H9 (cell line): ENCODE measurements around the gene CRLF3. TPM values are rescaled to one million over a fixed set of nuclear protein-coding genes. Genes with fewer than 3 reads are reported as not detected.
A peak's percentile ranks its signal among the peaks of the same experiment; 100 is the strongest.

ENCODE experiments used
- DNase-seq: peaks from one replicate; pipeline ENCODE4 v3.0.0-alpha.2; 2017
- H2AFZ ChIP-seq: one replicate; pipeline ENCODE4 v1.6.1; 2013; ENCODE audit warnings: mild to moderate bottlenecking, low read length, control low read depth, moderate library complexity
- H2AK5ac ChIP-seq: 2 replicates; pipeline ENCODE4 v1.6.1; 2013; ENCODE audit warnings: low read length, control low read depth, mixed read lengths; ENCODE audit not compliant: insufficient read length
- H2BK120ac ChIP-seq: one replicate; pipeline ENCODE4 v1.6.1; 2013; ENCODE audit warnings: low read depth, mild to moderate bottlenecking, low read length, control low read depth, inconsistent platforms; ENCODE audit not compliant: poor library complexity, severe bottlenecking
- H2BK12ac ChIP-seq: 2 replicates; pipeline ENCODE4 v1.6.1; 2013; ENCODE audit warnings: low read length, control low read depth, mixed read lengths, low read depth; ENCODE audit not compliant: insufficient read length
- H2BK15ac ChIP-seq: 2 replicates; pipeline ENCODE4 v1.6.1; 2013; ENCODE audit warnings: low read depth, low read length, control low read depth
- H2BK20ac ChIP-seq: one replicate; pipeline ENCODE4 v1.6.1; 2013; ENCODE audit warnings: low read depth, mild to moderate bottlenecking, low read length, control low read depth, inconsistent platforms; ENCODE audit not compliant: poor library complexity, severe bottlenecking
- H2BK5ac ChIP-seq: 2 replicates; pipeline ENCODE4 v1.6.1; 2013; ENCODE audit warnings: low read length, control low read depth, mixed read lengths; ENCODE audit not compliant: insufficient read length
- H3K14ac ChIP-seq: 2 replicates; pipeline ENCODE4 v1.6.1; 2013; ENCODE audit warnings: low read length, control low read depth; ENCODE audit not compliant: insufficient read depth
- H3K18ac ChIP-seq: 2 replicates; pipeline ENCODE4 v1.6.1; 2013; ENCODE audit warnings: low read depth, mild to moderate bottlenecking, mixed read lengths, low read length, control low read depth; ENCODE audit not compliant: insufficient read length
- H3K23ac ChIP-seq: 2 replicates; pipeline ENCODE4 v1.6.1; 2013; ENCODE audit warnings: low read length, control low read depth, mixed read lengths, low read depth; ENCODE audit not compliant: insufficient read length
- H3K23me2 ChIP-seq: 2 replicates; pipeline ENCODE4 v1.6.1; 2013; ENCODE audit warnings: low read depth, mild to moderate bottlenecking, mixed read lengths, low read length, control low read depth; ENCODE audit not compliant: insufficient read length, poor library complexity, severe bottlenecking
- H3K27ac ChIP-seq: 2 replicates; pipeline ENCODE4 v1.5.1; 2013; ENCODE audit warnings: low read length, control low read depth, mixed read lengths, low read depth; ENCODE audit not compliant: insufficient read length
- H3K27me3 ChIP-seq: 2 replicates; pipeline ENCODE4 v1.6.1; 2013; ENCODE audit warnings: low read length, control low read depth, inconsistent platforms; ENCODE audit not compliant: insufficient read depth
- H3K4ac ChIP-seq: 2 replicates; pipeline ENCODE4 v1.6.1; 2013; ENCODE audit warnings: low read depth, mild to moderate bottlenecking, control low read depth, inconsistent platforms, low read length, moderate library complexity
- H3K4me1 ChIP-seq: 2 replicates; pipeline ENCODE4 v1.6.1; 2013; ENCODE audit warnings: low read length, control low read depth, inconsistent platforms; ENCODE audit not compliant: insufficient read depth
- H3K4me2 ChIP-seq: 2 replicates; pipeline ENCODE4 v1.6.1; 2013; ENCODE audit warnings: low read length, control low read depth, mixed read lengths; ENCODE audit not compliant: insufficient read length, insufficient read depth
- H3K56ac ChIP-seq: 2 replicates; pipeline ENCODE4 v1.6.1; 2013; ENCODE audit warnings: low read depth, mild to moderate bottlenecking, mixed read lengths, low read length, control low read depth; ENCODE audit not compliant: insufficient read length
- H3K79me1 ChIP-seq: 2 replicates; pipeline ENCODE4 v1.6.1; 2013; ENCODE audit warnings: low read depth, mild to moderate bottlenecking, moderate library complexity, low read length, control low read depth, inconsistent platforms; ENCODE audit not compliant: insufficient read depth, poor library complexity, severe bottlenecking
- H3K79me2 ChIP-seq: 2 replicates; pipeline ENCODE4 v1.6.1; 2013; ENCODE audit warnings: low read length, control low read depth, inconsistent platforms; ENCODE audit not compliant: insufficient read depth
- H3K9ac ChIP-seq: 2 replicates; pipeline ENCODE4 v1.6.1; 2013; ENCODE audit warnings: low read length, control low read depth, mixed read lengths; ENCODE audit not compliant: insufficient read length; ENCODE audit errors: extremely low read depth
- H3K9me3 ChIP-seq: one replicate; pipeline ENCODE4 v1.6.1; 2013; ENCODE audit warnings: low read depth, low read length, inconsistent platforms; ENCODE audit not compliant: control insufficient read depth
- H3T11ph ChIP-seq: one replicate; pipeline ENCODE4 v1.6.1; 2013; ENCODE audit warnings: mild to moderate bottlenecking, low read length, control low read depth, inconsistent platforms
- H4K20me1 ChIP-seq: one replicate; pipeline ENCODE4 v1.6.1; 2013; ENCODE audit not compliant: control insufficient read depth, insufficient read length, insufficient read depth
- H4K5ac ChIP-seq: 2 replicates; pipeline ENCODE4 v1.6.1; 2013; ENCODE audit warnings: low read depth, mild to moderate bottlenecking, mixed read lengths, low read length, control low read depth; ENCODE audit not compliant: insufficient read length
- H4K8ac ChIP-seq: replicated peaks from 2 replicates; pipeline ENCODE4 v1.6.1; 2013; ENCODE audit warnings: low read length, control low read depth, mixed read lengths, low read depth; ENCODE audit not compliant: insufficient read length
- H4K91ac ChIP-seq: 2 replicates; pipeline ENCODE4 v1.6.1; 2013; ENCODE audit warnings: low read depth, mild to moderate bottlenecking, moderate library complexity, mixed read lengths, low read length, control low read depth; ENCODE audit not compliant: insufficient read length
- H3K27ac Mint-ChIP-seq, 3 experiments: 2 replicates in 2 of 3; 3 replicates in 1 of 3; pipeline ENCODE4 v1.8.0; 2020 to 2021; ENCODE audit warnings: mixed read lengths in 3 of 3, mild to moderate bottlenecking in 1 of 3, moderate library complexity in 1 of 3
- H3K27me3 Mint-ChIP-seq: 2 replicates; pipeline ENCODE4 v1.8.0; 2021; ENCODE audit warnings: low read depth, mild to moderate bottlenecking, moderate library complexity, mixed read lengths
- H3K36me3 Mint-ChIP-seq, 3 experiments: 2 replicates in 2 of 3; 3 replicates in 1 of 3; pipeline ENCODE4 v1.8.0; 2020 to 2021; ENCODE audit warnings: low read depth in 3 of 3, mixed read lengths in 3 of 3; ENCODE audit not compliant: insufficient read depth in 1 of 3
- H3K4me1 Mint-ChIP-seq, 2 experiments: 2 replicates each; pipeline ENCODE4 v1.8.0; 2020; ENCODE audit warnings: mixed read lengths in 2 of 2
- H3K4me3 Mint-ChIP-seq, 2 experiments: 2 replicates in 1 of 2; 3 replicates in 1 of 2; pipeline ENCODE4 v1.8.0; 2020 to 2021; ENCODE audit warnings: mild to moderate bottlenecking in 2 of 2, mixed read lengths in 2 of 2, moderate library complexity in 1 of 2
- H3K9me3 Mint-ChIP-seq, 2 experiments: 2 replicates in 1 of 2; 3 replicates in 1 of 2; pipeline ENCODE4 v1.8.0; 2020; ENCODE audit warnings: mild to moderate bottlenecking in 2 of 2, mixed read lengths in 2 of 2, moderate library complexity in 1 of 2
- CTCF ChIP-seq: fragments of 200-600 bp; sonication (generic); conservative IDR thresholded peaks from 3 replicates; pipeline ENCODE4 v1.8.0; 2021; ENCODE audit warnings: antibody characterized with exemption, mild to moderate bottlenecking
- WGBS: extraction: QIAGEN DNeasy Blood & Tissue Kit; methylation state at CpG from one replicate; pipeline ENCODE4 v1.1.7; 2013; ENCODE audit warnings: missing lambda C conversion rate, low lambda C conversion rate, mixed read lengths; ENCODE audit not compliant: insufficient read length; ENCODE audit errors: extremely low coverage; 5-methylcytosine and 5-hydroxymethylcytosine counted together
- total RNA-seq: library from RNA; stranded (reverse); gene quantifications from 2 replicates; pipeline ENCODE4 v1.2.1, GENCODE V29; 2021

The CRLF3 gene
- total RNA-seq, 1 experiment from 2014 or later: 18.1 TPM

GRCh38 chr17:30808785-30809286 is 15.7 kb downstream of the CRLF3 start:
- Histone ChIP-seq H3K4me2 (no peak overlapping the region), H4K91ac (no peak overlapping the region), H3K23me2 (no peaks in the 10 kb centered on the region), H3K14ac (no peak overlapping the region), H4K20me1 (no peaks in the 10 kb centered on the region), H2BK15ac (no peak overlapping the region), H3K27me3 (no peaks in the 10 kb centered on the region), H3K79me1 (peaks cover 3% of the 10 kb centered on the region), H3K4me1 (no peaks in the 10 kb centered on the region), H2AK5ac (no peak overlapping the region), H2BK5ac (no peak overlapping the region), H2BK120ac (no peak overlapping the region), H3T11ph (no peak overlapping the region), H3K18ac (no peak overlapping the region), H3K27ac (no peak overlapping the region), H2BK12ac (no peak overlapping the region), H3K79me2 (no peaks in the 10 kb centered on the region), H2BK20ac (no peak overlapping the region), H4K5ac (no peak overlapping the region), H3K9me3 (no peaks in the 10 kb centered on the region), H3K56ac (no peak overlapping the region), H3K23ac (no peak overlapping the region), H4K8ac (no peak overlapping the region), H3K4ac (no peak overlapping the region), H3K9ac (no peak overlapping the region), H2AFZ (no peak overlapping the region)
- DNase-seq: no peak
- Mint-ChIP-seq H3K4me1 (peaks cover 16 to 22% of the 10 kb centered on the region in 2 experiments), H3K9me3 (no peaks in the 10 kb centered on the region), H3K36me3 (peaks cover 4 to 24% (median 16%) of the 10 kb centered on the region in 3 experiments), H3K27me3 (no peaks in the 10 kb centered on the region), H3K27ac (peak overlapping the region; percentile 44 to 82 (median 62); a peak in 2 of 7 replicates), H3K4me3 (no peak overlapping the region)
- no peak for TF ChIP-seq CTCF
- no CpG with 5 or more reads among the region's 9 CpGs for WGBS
